H9 (cell line): Measurements from ENCODE around the gene SZT2. TPM values are rescaled to one million over a fixed set of nuclear protein-coding genes. Genes with fewer than 3 reads are reported as not detected.

Source experiments
- DNase-seq: peaks from one replicate; pipeline ENCODE4 v3.0.0-alpha.2; 2017
- H2AFZ ChIP-seq: one replicate; pipeline ENCODE4 v1.6.1; 2013; ENCODE audit warnings: mild to moderate bottlenecking, low read length, control low read depth, moderate library complexity
- H2AK5ac ChIP-seq: 2 replicates; pipeline ENCODE4 v1.6.1; 2013; ENCODE audit warnings: low read length, control low read depth, mixed read lengths; ENCODE audit not compliant: insufficient read length
- H2BK120ac ChIP-seq: one replicate; pipeline ENCODE4 v1.6.1; 2013; ENCODE audit warnings: low read depth, mild to moderate bottlenecking, low read length, control low read depth, inconsistent platforms; ENCODE audit not compliant: poor library complexity, severe bottlenecking
- H2BK12ac ChIP-seq: 2 replicates; pipeline ENCODE4 v1.6.1; 2013; ENCODE audit warnings: low read length, control low read depth, mixed read lengths, low read depth; ENCODE audit not compliant: insufficient read length
- H2BK15ac ChIP-seq: 2 replicates; pipeline ENCODE4 v1.6.1; 2013; ENCODE audit warnings: low read depth, low read length, control low read depth
- H2BK20ac ChIP-seq: one replicate; pipeline ENCODE4 v1.6.1; 2013; ENCODE audit warnings: low read depth, mild to moderate bottlenecking, low read length, control low read depth, inconsistent platforms; ENCODE audit not compliant: poor library complexity, severe bottlenecking
- H2BK5ac ChIP-seq: 2 replicates; pipeline ENCODE4 v1.6.1; 2013; ENCODE audit warnings: low read length, control low read depth, mixed read lengths; ENCODE audit not compliant: insufficient read length
- H3K14ac ChIP-seq: 2 replicates; pipeline ENCODE4 v1.6.1; 2013; ENCODE audit warnings: low read length, control low read depth; ENCODE audit not compliant: insufficient read depth
- H3K18ac ChIP-seq: 2 replicates; pipeline ENCODE4 v1.6.1; 2013; ENCODE audit warnings: low read depth, mild to moderate bottlenecking, mixed read lengths, low read length, control low read depth; ENCODE audit not compliant: insufficient read length
- H3K23ac ChIP-seq: 2 replicates; pipeline ENCODE4 v1.6.1; 2013; ENCODE audit warnings: low read length, control low read depth, mixed read lengths, low read depth; ENCODE audit not compliant: insufficient read length
- H3K23me2 ChIP-seq: 2 replicates; pipeline ENCODE4 v1.6.1; 2013; ENCODE audit warnings: low read depth, mild to moderate bottlenecking, mixed read lengths, low read length, control low read depth; ENCODE audit not compliant: insufficient read length, poor library complexity, severe bottlenecking
- H3K27ac ChIP-seq: 2 replicates; pipeline ENCODE4 v1.5.1; 2013; ENCODE audit warnings: low read length, control low read depth, mixed read lengths, low read depth; ENCODE audit not compliant: insufficient read length
- H3K27me3 ChIP-seq: 2 replicates; pipeline ENCODE4 v1.6.1; 2013; ENCODE audit warnings: low read length, control low read depth, inconsistent platforms; ENCODE audit not compliant: insufficient read depth
- H3K4ac ChIP-seq: 2 replicates; pipeline ENCODE4 v1.6.1; 2013; ENCODE audit warnings: low read depth, mild to moderate bottlenecking, control low read depth, inconsistent platforms, low read length, moderate library complexity
- H3K4me1 ChIP-seq: 2 replicates; pipeline ENCODE4 v1.6.1; 2013; ENCODE audit warnings: low read length, control low read depth, inconsistent platforms; ENCODE audit not compliant: insufficient read depth
- H3K4me2 ChIP-seq: 2 replicates; pipeline ENCODE4 v1.6.1; 2013; ENCODE audit warnings: low read length, control low read depth, mixed read lengths; ENCODE audit not compliant: insufficient read length, insufficient read depth
- H3K56ac ChIP-seq: 2 replicates; pipeline ENCODE4 v1.6.1; 2013; ENCODE audit warnings: low read depth, mild to moderate bottlenecking, mixed read lengths, low read length, control low read depth; ENCODE audit not compliant: insufficient read length
- H3K79me1 ChIP-seq: 2 replicates; pipeline ENCODE4 v1.6.1; 2013; ENCODE audit warnings: low read depth, mild to moderate bottlenecking, moderate library complexity, low read length, control low read depth, inconsistent platforms; ENCODE audit not compliant: insufficient read depth, poor library complexity, severe bottlenecking
- H3K79me2 ChIP-seq: 2 replicates; pipeline ENCODE4 v1.6.1; 2013; ENCODE audit warnings: low read length, control low read depth, inconsistent platforms; ENCODE audit not compliant: insufficient read depth
- H3K9ac ChIP-seq: 2 replicates; pipeline ENCODE4 v1.6.1; 2013; ENCODE audit warnings: low read length, control low read depth, mixed read lengths; ENCODE audit not compliant: insufficient read length; ENCODE audit errors: extremely low read depth
- H3K9me3 ChIP-seq: one replicate; pipeline ENCODE4 v1.6.1; 2013; ENCODE audit warnings: low read depth, low read length, inconsistent platforms; ENCODE audit not compliant: control insufficient read depth
- H3T11ph ChIP-seq: one replicate; pipeline ENCODE4 v1.6.1; 2013; ENCODE audit warnings: mild to moderate bottlenecking, low read length, control low read depth, inconsistent platforms
- H4K20me1 ChIP-seq: one replicate; pipeline ENCODE4 v1.6.1; 2013; ENCODE audit not compliant: control insufficient read depth, insufficient read length, insufficient read depth
- H4K5ac ChIP-seq: 2 replicates; pipeline ENCODE4 v1.6.1; 2013; ENCODE audit warnings: low read depth, mild to moderate bottlenecking, mixed read lengths, low read length, control low read depth; ENCODE audit not compliant: insufficient read length
- H4K8ac ChIP-seq: replicated peaks from 2 replicates; pipeline ENCODE4 v1.6.1; 2013; ENCODE audit warnings: low read length, control low read depth, mixed read lengths, low read depth; ENCODE audit not compliant: insufficient read length
- H4K91ac ChIP-seq: 2 replicates; pipeline ENCODE4 v1.6.1; 2013; ENCODE audit warnings: low read depth, mild to moderate bottlenecking, moderate library complexity, mixed read lengths, low read length, control low read depth; ENCODE audit not compliant: insufficient read length
- H3K27ac Mint-ChIP-seq, 3 experiments: 2 replicates in 2 of 3; 3 replicates in 1 of 3; pipeline ENCODE4 v1.8.0; 2020 to 2021; ENCODE audit warnings: mixed read lengths in 3 of 3, mild to moderate bottlenecking in 1 of 3, moderate library complexity in 1 of 3
- H3K27me3 Mint-ChIP-seq: 2 replicates; pipeline ENCODE4 v1.8.0; 2021; ENCODE audit warnings: low read depth, mild to moderate bottlenecking, moderate library complexity, mixed read lengths
- H3K36me3 Mint-ChIP-seq, 3 experiments: 2 replicates in 2 of 3; 3 replicates in 1 of 3; pipeline ENCODE4 v1.8.0; 2020 to 2021; ENCODE audit warnings: low read depth in 3 of 3, mixed read lengths in 3 of 3; ENCODE audit not compliant: insufficient read depth in 1 of 3
- H3K4me1 Mint-ChIP-seq, 2 experiments: 2 replicates each; pipeline ENCODE4 v1.8.0; 2020; ENCODE audit warnings: mixed read lengths in 2 of 2
- H3K4me3 Mint-ChIP-seq, 2 experiments: 2 replicates in 1 of 2; 3 replicates in 1 of 2; pipeline ENCODE4 v1.8.0; 2020 to 2021; ENCODE audit warnings: mild to moderate bottlenecking in 2 of 2, mixed read lengths in 2 of 2, moderate library complexity in 1 of 2
- H3K9me3 Mint-ChIP-seq, 2 experiments: 2 replicates in 1 of 2; 3 replicates in 1 of 2; pipeline ENCODE4 v1.8.0; 2020; ENCODE audit warnings: mild to moderate bottlenecking in 2 of 2, mixed read lengths in 2 of 2, moderate library complexity in 1 of 2
- CTCF ChIP-seq: fragments of 200-600 bp; sonication (generic); conservative IDR thresholded peaks from 3 replicates; pipeline ENCODE4 v1.8.0; 2021; ENCODE audit warnings: antibody characterized with exemption, mild to moderate bottlenecking
- WGBS: extraction: QIAGEN DNeasy Blood & Tissue Kit; methylation state at CpG from one replicate; pipeline ENCODE4 v1.1.7; 2013; ENCODE audit warnings: missing lambda C conversion rate, low lambda C conversion rate, mixed read lengths; ENCODE audit not compliant: insufficient read length; ENCODE audit errors: extremely low coverage; 5-methylcytosine and 5-hydroxymethylcytosine counted together
- total RNA-seq: library from RNA; stranded (reverse); gene quantifications from 2 replicates; pipeline ENCODE4 v1.2.1, GENCODE V29; 2021

SZT2 gene
- total RNA-seq, 1 experiment from 2014 or later = 16.8 TPM

GRCh38 chr1:43447891-43448708, 58.4 kb downstream of the SZT2 start:
- peaks cover 33 to 84% (median 74%) of the 10 kb centered on the region in 3 experiments; a peak in 6 of 7 replicates for H3K36me3 Mint-ChIP-seq
- H3K79me1 ChIP-seq = no peaks in the 10 kb centered on the region
- no peak overlapping the region for H3K18ac ChIP-seq
- H2BK5ac ChIP-seq = no peak overlapping the region
- H2BK15ac ChIP-seq = no peak overlapping the region
- H2BK12ac ChIP-seq = no peak overlapping the region
- H3K56ac ChIP-seq = no peak overlapping the region
- H3K27me3 ChIP-seq = no peaks in the 10 kb centered on the region
- H3K4me3 Mint-ChIP-seq = no peak overlapping the region
- TF ChIP-seq CTCF = no peak
- H3K9me3 Mint-ChIP-seq = no peaks in the 10 kb centered on the region
- H4K5ac ChIP-seq = no peak overlapping the region
- peaks cover 1% of the 10 kb centered on the region; the same call in 1 of the 2 replicates for H3K27me3 Mint-ChIP-seq
- no peak overlapping the region for H3K23ac ChIP-seq
- no peak overlapping the region for H4K8ac ChIP-seq
- H3K27ac Mint-ChIP-seq = no peak overlapping the region
- no peak overlapping the region for H3K9ac ChIP-seq
- H2BK120ac ChIP-seq = no peak overlapping the region
- H3K4me2 ChIP-seq = no peak overlapping the region
- H2AK5ac ChIP-seq = no peak overlapping the region
- H3T11ph ChIP-seq = no peak overlapping the region
- peak; percentile 20 for DNase-seq
- H3K4me1 Mint-ChIP-seq = peaks cover 9 to 12% of the 10 kb centered on the region in 2 experiments
- no peak overlapping the region for H2BK20ac ChIP-seq
- H3K9me3 ChIP-seq = no peaks in the 10 kb centered on the region
- no peak overlapping the region for H3K4ac ChIP-seq
- no peak overlapping the region for H3K14ac ChIP-seq
- H3K27ac ChIP-seq = no peak overlapping the region
- H4K91ac ChIP-seq = no peak overlapping the region
- peaks cover 2% of the 10 kb centered on the region for H4K20me1 ChIP-seq
- no peaks in the 10 kb centered on the region for H3K23me2 ChIP-seq
- no peaks in the 10 kb centered on the region; the same call in 1 of the 2 replicates for H3K4me1 ChIP-seq
- WGBS = no CpG with 5 or more reads among the region's 25 CpGs
- H3K79me2 ChIP-seq = no peaks in the 10 kb centered on the region
- no peak overlapping the region for H2AFZ ChIP-seq
